Loucy (cell line): ENCODE data around the gene SHROOM3.

ENCODE experiments used
- H2AFZ ChIP-seq: fragments of 200-600 bp; sonication (generic); 2 replicates; pipeline ENCODE4 v1.6.0; 2016; ENCODE audit warnings: antibody characterized with exemption, mild to moderate bottlenecking, low read length, moderate library complexity
- H3F3A ChIP-seq: fragments of 200-600 bp; 2 replicates; pipeline ENCODE4 v1.6.0; 2016; ENCODE audit warnings: antibody characterized with exemption, low read depth, mild to moderate bottlenecking
- H3K27me3 ChIP-seq: fragments of 200-600 bp; sonication (generic); 2 replicates; pipeline ENCODE4 v1.6.1; 2014; ENCODE audit warnings: low read length, mild to moderate bottlenecking; ENCODE audit not compliant: insufficient read depth, poor library complexity, severe bottlenecking
- H3K36me3 ChIP-seq: fragments of 200-600 bp; sonication (generic); 2 replicates; pipeline ENCODE4 v1.6.1; 2016; ENCODE audit warnings: low read length; ENCODE audit not compliant: insufficient read depth
- H3K4me1 ChIP-seq: fragments of 200-600 bp; sonication (generic); 2 replicates; pipeline ENCODE4 v1.5.1; 2014; ENCODE audit warnings: low read length, mild to moderate bottlenecking; ENCODE audit not compliant: insufficient read depth, poor library complexity, severe bottlenecking
- H3K4me2 ChIP-seq: fragments of 200-600 bp; sonication (generic); 2 replicates; pipeline ENCODE4 v1.6.0; 2014; ENCODE audit warnings: antibody characterized with exemption, low read length, low read depth, mild to moderate bottlenecking; ENCODE audit not compliant: poor library complexity, severe bottlenecking
- H3K4me3 ChIP-seq: fragments of 200-600 bp; sonication (generic); 2 replicates; pipeline ENCODE4 v1.5.1; 2014; ENCODE audit warnings: low read length, mild to moderate bottlenecking, mixed read lengths; ENCODE audit not compliant: poor library complexity, severe bottlenecking
- H3K79me2 ChIP-seq: fragments of 200-600 bp; sonication (generic); 2 replicates; pipeline ENCODE4 v1.6.1; 2014; ENCODE audit warnings: low read length; ENCODE audit not compliant: insufficient read depth
- H3K9ac ChIP-seq: fragments of 200-600 bp; sonication (generic); 2 replicates; pipeline ENCODE4 v1.6.0; 2014; ENCODE audit warnings: mild to moderate bottlenecking, low read depth, low read length, moderate library complexity; ENCODE audit not compliant: poor library complexity, severe bottlenecking
- H3K9me2 ChIP-seq: fragments of 200-600 bp; sonication (generic); replicated peaks from 2 replicates; pipeline ENCODE4 v1.6.1; 2016; ENCODE audit warnings: low read depth, low read length, mixed read lengths
- H3K9me3 ChIP-seq: fragments of 200-600 bp; sonication (generic); 2 replicates; pipeline ENCODE4 v1.6.1; 2014; ENCODE audit warnings: mild to moderate bottlenecking, antibody characterized with exemption, low read length, low read depth; ENCODE audit not compliant: insufficient read depth
- H4K20me1 ChIP-seq: fragments of 200-600 bp; sonication (generic); 2 replicates; pipeline ENCODE4 v1.6.0; 2014; ENCODE audit warnings: antibody characterized with exemption, low read length, mild to moderate bottlenecking; ENCODE audit not compliant: insufficient read depth, poor library complexity, severe bottlenecking
- EZH2phosphoT487 ChIP-seq: fragments of 200-600 bp; IDR thresholded peaks from 2 replicates; pipeline ENCODE4 v1.6.1; 2018; ENCODE audit warnings: antibody characterized with exemption, mild to moderate bottlenecking, moderate library complexity, borderline replicate concordance
- TF ChIP-seq, protein P1 (sequence below): fragments of 200-600 bp; sonication (generic); conservative IDR thresholded peaks from 2 replicates; pipeline ENCODE4 v1.5.1; 2014; ENCODE audit warnings: mild to moderate bottlenecking, antibody characterized with exemption, low read length

Gene SHROOM3

DNA sequence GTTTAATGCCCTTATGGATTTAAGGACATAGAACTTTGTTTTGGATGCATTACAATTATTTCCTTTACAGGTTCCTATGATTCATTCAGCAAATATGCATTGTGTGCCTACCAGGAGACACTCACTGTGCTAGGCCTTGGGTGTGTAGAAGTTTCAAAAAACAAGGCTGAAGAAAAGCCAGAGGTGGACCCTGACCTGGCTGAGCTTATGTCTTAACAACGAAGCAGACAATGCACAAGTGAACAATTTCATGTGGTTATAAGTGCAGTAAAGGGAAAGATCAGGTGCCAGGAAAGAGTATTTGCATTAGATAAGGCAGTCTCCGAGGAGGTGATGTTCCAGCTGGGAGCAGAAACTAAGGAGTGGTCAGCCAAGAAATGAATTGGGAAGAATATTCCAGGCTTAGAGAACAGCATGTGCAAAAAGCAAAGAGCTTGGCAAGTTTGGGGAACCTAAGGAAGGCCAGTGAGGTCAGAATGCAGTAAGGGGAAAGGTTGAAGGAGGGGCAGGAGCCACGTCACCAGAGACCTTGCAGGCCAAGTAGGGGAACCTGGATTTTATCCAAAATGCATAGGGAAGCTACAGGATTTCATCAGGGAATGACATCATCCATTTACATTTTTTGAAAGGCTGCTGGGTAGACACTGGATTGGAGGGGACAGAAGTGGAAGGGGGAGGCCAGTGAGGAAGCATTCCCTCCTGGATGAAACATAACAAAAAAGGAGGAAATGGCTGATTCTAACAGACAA lies 269.3 kb downstream of the SHROOM3 start:
- Histone ChIP-seq H3K36me3 (no peaks in the 10 kb centered on the region), H4K20me1 (no peaks in the 10 kb centered on the region), H3K27me3 (no peaks in the 10 kb centered on the region), H3K4me2 (no peak overlapping the region), H3K4me3 (no peak overlapping the region), H3K9ac (no peak overlapping the region), H3K9me3 (no peaks in the 10 kb centered on the region), H3K4me1 (no peaks in the 10 kb centered on the region), H3K79me2 (no peaks in the 10 kb centered on the region), H3F3A (no peaks in the 10 kb centered on the region), H3K9me2 (no peaks in the 10 kb centered on the region), H2AFZ (no peak overlapping the region)
- TF ChIP-seq EZH2phosphoT487, result no peak
- TF ChIP-seq, protein P1, sequence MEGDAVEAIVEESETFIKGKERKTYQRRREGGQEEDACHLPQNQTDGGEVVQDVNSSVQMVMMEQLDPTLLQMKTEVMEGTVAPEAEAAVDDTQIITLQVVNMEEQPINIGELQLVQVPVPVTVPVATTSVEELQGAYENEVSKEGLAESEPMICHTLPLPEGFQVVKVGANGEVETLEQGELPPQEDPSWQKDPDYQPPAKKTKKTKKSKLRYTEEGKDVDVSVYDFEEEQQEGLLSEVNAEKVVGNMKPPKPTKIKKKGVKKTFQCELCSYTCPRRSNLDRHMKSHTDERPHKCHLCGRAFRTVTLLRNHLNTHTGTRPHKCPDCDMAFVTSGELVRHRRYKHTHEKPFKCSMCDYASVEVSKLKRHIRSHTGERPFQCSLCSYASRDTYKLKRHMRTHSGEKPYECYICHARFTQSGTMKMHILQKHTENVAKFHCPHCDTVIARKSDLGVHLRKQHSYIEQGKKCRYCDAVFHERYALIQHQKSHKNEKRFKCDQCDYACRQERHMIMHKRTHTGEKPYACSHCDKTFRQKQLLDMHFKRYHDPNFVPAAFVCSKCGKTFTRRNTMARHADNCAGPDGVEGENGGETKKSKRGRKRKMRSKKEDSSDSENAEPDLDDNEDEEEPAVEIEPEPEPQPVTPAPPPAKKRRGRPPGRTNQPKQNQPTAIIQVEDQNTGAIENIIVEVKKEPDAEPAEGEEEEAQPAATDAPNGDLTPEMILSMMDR, result no peak

DNA sequence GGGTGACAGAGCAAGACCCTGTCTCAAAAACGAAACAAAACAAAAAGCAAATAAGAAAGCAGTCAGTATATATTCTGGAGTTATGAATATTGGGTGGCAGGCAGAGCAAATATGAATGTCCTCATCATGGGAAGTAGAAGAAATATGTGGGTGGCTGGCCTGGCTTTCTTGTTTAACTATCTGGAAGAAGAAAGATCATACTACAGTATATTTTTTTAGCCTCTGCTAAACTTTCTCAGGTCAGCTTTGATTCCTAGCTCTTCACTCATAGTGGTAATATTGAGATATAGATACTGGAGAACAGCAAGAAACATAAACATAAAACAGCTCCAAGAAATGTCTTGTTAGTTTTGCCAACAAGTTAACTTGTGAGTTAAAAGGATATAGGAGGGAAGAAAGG lies 270.4 kb downstream of the SHROOM3 start:
- TF ChIP-seq EZH2phosphoT487, result no peak
- TF ChIP-seq, protein P1, result no peak
- Histone ChIP-seq H3K4me1 (no peaks in the 10 kb centered on the region), H3K9ac (no peak overlapping the region), H3K9me3 (no peaks in the 10 kb centered on the region), H3F3A (no peaks in the 10 kb centered on the region), H3K79me2 (no peaks in the 10 kb centered on the region), H4K20me1 (no peaks in the 10 kb centered on the region), H3K9me2 (no peaks in the 10 kb centered on the region), H2AFZ (no peak overlapping the region), H3K27me3 (no peaks in the 10 kb centered on the region), H3K4me3 (no peak overlapping the region), H3K4me2 (no peak overlapping the region), H3K36me3 (no peaks in the 10 kb centered on the region)

DNA sequence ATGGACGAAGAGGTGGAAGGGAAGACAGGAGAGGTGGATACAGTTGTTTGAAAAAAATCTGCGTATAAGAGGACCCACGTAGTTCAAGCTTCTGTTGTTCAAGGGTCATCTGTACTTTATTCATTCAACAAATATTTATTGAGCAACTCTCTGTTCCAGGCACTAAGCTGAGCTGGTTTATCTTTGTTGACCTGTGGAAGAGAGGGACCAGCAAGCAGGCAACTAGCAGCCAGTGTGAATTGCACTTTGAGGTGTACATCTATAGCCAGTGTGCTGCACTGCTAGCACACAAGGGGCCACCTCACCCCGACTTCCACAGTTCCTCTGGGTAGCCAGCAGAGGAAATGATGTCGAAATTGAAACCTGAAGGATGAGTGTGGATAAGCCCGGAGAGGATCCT lies 271.6 kb downstream of the SHROOM3 start:
- Histone ChIP-seq H4K20me1 (no peaks in the 10 kb centered on the region), H3K4me2 (no peak overlapping the region), H3K9me3 (no peaks in the 10 kb centered on the region), H3K36me3 (no peaks in the 10 kb centered on the region), H3K9me2 (no peaks in the 10 kb centered on the region), H2AFZ (no peak overlapping the region), H3K79me2 (no peaks in the 10 kb centered on the region), H3K4me1 (no peaks in the 10 kb centered on the region), H3K27me3 (no peaks in the 10 kb centered on the region), H3F3A (no peaks in the 10 kb centered on the region), H3K4me3 (no peak overlapping the region), H3K9ac (no peak overlapping the region)
- no peak for TF ChIP-seq EZH2phosphoT487
- TF ChIP-seq, protein P1, result no peak
